Skin of body (tissue), 2 donors: ENCODE measurements around the gene RERE. TPM values are rescaled to one million over a fixed set of nuclear protein-coding genes. Genes with fewer than 3 reads are reported as not detected.
A peak's percentile ranks its signal among the peaks of the same experiment; 100 is the strongest.

Experiments
- DNase-seq: peaks from one replicate; lab custom pipeline; 2025; lab: John Stamatoyannopoulos, UW
- total RNA-seq: library from RNA; depleted of rRNA; stranded (reverse); fragments of >200 nt; gene quantifications from one replicate; pipeline ENCODE4 v1.2.3, GENCODE V29; 2014

RERE gene
- total RNA-seq, 1 donor from 2014 or later, result 125 TPM

DNA sequence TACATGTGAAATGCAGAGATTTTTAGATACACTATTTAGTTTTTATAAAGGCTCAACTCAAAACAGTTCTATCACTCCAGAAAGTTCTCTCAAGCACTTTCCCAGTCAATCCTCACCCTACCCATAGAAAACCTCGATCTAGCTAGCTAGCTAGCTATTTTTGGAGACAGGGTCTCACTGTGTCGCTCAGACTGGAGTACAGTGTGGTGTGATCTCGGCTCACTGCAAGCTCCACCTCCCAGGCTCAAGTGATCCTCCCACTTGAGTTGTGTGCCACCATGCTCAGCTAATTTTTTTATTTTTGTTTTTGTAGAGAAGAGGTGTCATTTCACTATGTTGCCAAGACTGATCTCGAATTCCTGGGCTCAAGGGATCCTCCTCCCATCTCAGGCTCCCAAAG, 236.9 kb downstream of the RERE start:
- no peak for DNase-seq

DNA sequence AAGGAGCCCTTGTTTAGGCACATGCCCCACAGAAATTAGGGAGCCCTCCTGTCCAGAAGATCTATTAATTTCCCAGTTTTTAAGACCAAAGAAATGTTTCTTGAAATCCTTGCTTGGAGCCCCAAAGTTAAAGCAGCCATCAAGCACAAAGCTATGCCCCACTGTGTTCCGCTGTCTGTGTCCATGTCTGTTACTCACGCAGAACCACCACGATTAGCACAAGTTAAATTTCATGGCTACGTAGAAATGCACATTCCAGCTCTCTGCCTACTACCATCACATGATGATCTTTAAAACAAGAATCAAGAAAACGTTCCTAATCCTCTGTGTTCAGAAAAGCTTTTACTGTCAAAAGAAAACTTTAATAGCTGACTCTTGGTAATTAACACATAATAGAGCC, 238.5 kb downstream of the RERE start:
- DNase-seq, result no peak

DNA sequence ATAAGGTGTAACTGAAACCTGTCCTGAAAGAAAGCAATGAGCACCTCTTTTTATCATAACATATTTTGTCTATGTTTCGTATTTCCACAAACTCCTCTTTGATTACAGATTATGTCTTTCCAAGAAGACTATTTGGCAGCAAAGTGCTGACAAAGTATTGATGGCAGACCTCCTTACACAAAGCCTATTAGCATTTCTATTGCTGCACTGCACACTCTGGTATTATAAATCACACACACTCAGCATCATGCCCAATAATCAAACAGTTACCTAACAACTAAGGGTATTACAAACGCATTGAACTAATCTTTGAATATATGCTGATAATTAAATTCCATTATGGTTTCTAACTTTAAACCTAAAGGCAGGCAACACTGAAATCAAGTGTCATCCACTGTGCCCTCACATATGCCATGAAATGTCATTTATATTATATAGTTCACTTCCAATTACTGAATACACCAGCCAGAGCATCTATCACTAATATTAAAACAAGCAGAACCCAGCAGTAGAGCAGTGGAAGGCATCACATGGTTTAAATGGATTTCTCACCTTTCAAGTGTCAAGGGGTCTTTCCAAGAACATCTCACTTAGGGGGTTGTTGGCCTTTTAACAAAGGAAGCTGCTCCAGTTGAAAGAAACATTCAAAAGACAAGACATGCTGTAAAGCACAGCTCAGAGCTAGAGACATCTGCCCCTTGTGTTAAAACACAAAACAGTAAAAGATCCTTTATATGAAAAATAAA, 239.1 kb downstream of the RERE start:
- no peak for DNase-seq

DNA sequence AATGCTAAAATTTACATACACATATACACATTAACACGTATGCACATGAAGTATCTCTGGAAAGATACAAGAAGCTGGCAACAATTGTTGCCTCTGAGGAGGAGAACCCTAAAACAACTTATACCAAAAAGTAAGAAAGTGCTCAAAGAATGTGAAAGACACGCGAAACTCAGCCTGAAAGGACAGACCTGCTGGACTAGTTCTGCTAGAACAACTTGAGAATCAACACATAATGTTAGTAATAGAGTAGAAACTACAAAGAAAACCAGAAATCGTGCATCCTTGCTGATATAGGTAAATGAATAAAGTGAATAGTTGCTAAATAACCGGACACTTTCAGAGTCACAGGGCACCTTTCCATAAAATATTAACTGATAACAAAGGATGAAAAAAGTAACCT, 242.5 kb downstream of the RERE start:
- no peak for DNase-seq

DNA sequence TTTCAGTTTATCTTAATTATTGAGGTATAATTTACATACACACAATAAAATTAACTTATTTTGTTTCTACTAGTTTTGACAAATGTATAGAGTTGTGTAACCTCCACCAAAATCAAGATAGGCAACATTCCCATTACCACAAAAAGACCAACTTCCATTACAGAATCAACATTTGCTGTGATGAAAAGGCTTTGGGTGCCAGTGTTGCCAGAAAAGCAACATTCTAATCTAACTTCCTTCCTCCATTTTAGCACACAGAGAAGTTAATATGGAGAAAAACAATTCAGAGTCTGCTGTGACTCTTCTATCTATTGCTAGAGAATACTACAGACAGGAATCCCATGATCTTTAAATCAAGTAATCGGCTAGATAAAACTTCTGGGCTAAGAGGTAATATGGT, 245.3 kb downstream of the RERE start:
- DNase-seq, result no peak

GRCh38 chr1:8571200-8571984, 246.0 kb downstream of the RERE start:
- peak; percentile 25 for DNase-seq

DNA sequence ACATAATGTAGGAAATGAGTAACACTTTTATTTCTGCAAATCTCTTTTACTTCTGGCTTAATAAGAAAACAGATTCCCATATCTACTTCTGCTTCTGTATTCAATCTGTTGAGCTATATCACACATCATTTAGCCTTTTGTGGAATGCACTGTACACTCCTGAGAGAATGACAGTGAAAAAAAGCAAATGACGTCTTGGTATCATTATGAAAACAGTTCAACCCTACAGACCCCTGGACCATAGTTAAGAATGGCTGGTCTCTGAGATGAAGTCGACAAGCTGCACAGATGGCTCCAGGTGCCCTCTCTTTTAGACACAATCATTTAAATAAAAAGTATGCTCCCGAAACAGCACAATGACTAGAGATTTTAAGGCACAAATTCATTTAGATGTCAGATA, 247.0 kb downstream of the RERE start:
- no peak for DNase-seq

DNA sequence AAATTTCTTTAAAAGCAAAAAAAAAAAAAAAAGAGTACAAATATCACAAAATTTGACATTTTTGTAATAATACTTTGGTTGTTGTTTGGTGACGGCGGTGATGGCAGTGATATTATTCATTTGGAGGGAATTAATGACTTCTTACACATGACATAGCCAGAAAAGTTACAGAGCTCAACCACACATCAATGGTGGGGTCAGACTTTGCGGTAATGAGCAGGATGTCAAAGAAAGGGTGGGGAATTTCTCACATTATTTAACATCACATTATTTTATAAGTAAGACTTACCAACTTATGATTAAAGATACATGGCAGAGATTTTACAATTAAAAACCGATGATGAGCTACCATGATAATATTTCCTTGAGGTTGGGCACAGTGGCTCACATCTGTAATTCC, 248.2 kb downstream of the RERE start:
- DNase-seq, result no peak

- no peak for DNase-seq
Measured at GRCh38 chr1:8568837-8569236, 248.6 kb downstream of the RERE start.

- DNase-seq, result no peak
Measured at GRCh38 chr1:8567146-8567545, 250.3 kb downstream of the RERE start.

DNA sequence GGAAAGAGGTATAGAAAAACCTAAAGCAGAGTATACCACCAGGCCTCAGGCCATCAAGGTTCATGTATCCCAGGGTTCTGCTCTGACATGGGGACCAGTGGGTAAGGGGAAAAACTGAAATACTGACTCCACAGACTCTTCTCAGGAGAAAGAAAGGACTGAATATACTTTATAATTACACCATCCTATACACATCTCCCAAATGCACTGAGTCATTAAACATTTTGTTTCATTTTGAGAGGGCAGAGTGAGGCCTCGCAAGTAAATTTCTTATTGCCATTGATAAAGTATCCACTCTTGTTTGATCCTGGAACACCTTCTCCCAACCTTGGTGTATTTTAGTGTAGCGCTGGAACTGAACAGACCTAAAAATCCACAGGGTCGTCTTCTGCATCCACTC, 251.6 kb downstream of the RERE start:
- no peak for DNase-seq

DNA sequence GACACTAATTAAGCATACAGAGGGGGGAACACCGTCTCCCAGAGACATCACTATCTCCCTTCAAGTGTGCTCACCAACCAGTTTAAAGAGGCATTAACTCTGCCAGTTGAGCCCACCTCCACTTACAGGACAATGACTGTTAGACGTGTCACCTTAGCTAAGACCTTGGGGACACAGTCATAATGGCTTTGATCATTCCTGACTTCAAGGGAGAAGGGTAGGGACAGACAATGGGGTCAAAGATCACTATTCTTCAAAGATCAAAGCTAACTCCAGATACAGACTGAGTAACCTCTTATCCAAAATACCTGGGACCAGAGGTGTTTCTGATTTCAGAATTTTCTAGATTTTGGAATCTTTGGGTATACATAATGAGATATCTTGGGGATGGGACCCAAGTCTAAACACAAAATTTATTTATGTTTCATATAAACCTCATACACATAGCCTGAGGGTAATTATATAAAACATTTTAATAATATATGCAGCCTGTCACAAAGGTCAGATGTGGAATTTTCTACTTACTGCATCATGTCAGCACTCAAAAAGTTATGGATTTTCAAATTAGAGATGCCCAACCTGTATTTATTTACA, 253.4 kb downstream of the RERE start:
- DNase-seq, result no peak

GRCh38 chr1:8562881-8563865, 254.3 kb downstream of the RERE start:
- DNase-seq, result no peak

- DNase-seq, result no peak
Measured at GRCh38 chr1:8562222-8562621, 255.2 kb downstream of the RERE start.

DNA sequence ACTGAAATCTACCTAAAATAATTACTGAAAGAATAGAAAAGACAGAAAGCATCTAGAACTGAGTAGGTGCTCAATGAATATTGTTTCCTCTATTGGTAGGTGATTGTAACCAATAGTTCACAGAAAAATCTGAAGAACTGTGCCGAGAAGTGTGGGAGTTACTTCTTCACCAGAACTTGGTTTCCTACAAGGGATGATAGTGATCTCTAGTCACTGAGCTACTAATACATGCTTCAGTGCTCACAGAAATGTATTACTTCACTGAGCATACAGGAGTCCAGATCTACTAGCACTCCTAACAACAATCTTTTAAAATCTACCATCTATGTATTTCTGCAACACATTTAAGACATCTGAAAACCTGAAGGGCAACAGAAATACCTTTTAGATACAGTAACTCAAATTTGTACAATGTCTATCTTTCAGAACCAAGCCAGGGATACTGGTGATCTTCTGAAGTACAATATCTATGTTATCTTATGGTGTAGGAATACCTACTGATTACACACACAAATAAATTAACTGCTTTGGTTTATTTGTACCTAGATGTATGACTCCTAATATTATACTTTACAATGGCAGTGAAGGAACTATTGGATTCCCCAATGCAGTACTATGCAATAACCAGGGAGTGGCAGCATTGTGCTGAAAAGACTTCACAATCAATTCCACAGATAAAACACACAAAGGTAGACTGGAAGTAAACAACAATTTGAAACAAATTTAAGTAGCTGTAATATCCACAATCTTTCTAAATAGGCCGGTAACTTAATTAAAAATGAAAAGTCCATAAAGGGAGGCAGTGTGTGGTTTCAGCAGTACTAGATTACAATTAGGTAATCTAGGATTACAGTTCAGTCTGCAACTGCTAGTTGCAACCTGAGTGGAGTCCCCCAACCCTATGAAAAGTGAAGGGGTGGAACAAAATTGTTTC, 256.6 kb downstream of the RERE start:
- DNase-seq, result peak; percentile 30

GRCh38 chr1:8560035-8560434, 257.4 kb downstream of the RERE start:
- DNase-seq, result no peak

- no peak for DNase-seq
Measured at GRCh38 chr1:8555582-8555981, 261.9 kb downstream of the RERE start.

DNA sequence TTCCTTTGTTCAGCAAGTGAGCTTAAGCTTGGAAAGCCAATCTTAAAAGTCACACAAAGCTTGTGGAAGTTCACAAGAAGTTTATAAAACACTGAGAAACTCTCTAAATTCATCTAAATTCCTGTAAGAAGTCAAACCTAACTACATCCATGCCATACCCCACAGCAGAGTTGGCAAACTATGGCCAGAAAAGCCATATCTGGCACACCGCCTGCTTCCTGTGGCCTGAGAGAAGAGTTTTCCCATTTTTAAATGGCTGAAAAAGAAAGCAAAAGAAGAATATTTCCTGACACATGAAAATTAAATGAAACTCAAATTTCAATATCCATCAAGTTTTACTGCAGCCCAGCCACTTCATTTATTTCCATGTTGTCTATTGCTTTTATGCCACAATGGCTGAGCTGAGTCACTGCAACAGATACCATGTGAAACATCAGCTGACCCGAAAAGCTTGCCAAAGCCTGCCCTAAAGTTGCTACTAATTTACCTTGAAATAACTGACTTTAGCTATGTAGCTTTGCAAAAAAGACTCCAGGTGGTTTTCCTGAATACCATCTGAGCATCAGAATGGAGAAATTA, 262.4 kb downstream of the RERE start:
- DNase-seq, result no peak

DNA sequence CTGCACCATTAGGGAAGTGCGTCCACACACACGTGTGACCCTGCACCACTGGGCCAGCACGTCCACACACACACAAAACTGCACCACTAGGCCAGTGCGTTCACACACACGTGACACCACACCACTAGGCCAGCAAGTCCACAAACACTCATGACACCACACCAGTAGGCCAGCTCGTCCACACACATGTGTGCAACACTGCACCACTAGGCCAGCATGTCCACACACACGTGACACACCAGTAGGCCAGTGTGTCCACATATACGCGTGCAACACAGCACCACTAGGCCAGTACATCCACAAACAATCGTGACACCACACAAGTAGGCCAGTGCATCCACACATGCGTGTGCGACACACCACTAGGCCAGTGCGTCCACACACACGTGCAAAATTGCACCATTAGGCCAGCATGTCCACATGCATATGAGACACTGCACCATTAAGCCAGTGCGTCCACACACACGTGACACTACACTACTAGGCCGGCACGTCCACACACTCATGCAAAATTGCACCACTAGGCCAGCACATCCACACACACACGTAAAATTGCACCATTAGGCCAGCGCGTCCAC, 264.5 kb downstream of the RERE start:
- DNase-seq, result no peak
